LNCaP clone FGC (cell line): ENCODE data around the gene CALCB.

Source experiments
- DNase-seq: peaks from one replicate; pipeline ENCODE4 v3.0.0-alpha.2; 2011; ENCODE audit warnings: low read depth
- H3K4me3 ChIP-seq: 2 replicates; pipeline ENCODE4 v1.5.1; 2011; ENCODE audit warnings: mild to moderate bottlenecking, low read depth, low read length, control low read depth
- TF ChIP-seq, protein P1 (sequence below): IDR thresholded peaks from 2 replicates; pipeline ENCODE4 v1.5.1; 2012; ENCODE audit warnings: mild to moderate bottlenecking; ENCODE audit not compliant: control insufficient read depth, insufficient read depth; ENCODE audit errors: extremely low read depth

CALCB gene

GRCh38 chr11:15108592-15109130 lies 35.3 kb downstream of the CALCB start:
- H3K4me3 ChIP-seq, result no peak overlapping the region
- DNase-seq, result no peak
- TF ChIP-seq, protein P1, sequence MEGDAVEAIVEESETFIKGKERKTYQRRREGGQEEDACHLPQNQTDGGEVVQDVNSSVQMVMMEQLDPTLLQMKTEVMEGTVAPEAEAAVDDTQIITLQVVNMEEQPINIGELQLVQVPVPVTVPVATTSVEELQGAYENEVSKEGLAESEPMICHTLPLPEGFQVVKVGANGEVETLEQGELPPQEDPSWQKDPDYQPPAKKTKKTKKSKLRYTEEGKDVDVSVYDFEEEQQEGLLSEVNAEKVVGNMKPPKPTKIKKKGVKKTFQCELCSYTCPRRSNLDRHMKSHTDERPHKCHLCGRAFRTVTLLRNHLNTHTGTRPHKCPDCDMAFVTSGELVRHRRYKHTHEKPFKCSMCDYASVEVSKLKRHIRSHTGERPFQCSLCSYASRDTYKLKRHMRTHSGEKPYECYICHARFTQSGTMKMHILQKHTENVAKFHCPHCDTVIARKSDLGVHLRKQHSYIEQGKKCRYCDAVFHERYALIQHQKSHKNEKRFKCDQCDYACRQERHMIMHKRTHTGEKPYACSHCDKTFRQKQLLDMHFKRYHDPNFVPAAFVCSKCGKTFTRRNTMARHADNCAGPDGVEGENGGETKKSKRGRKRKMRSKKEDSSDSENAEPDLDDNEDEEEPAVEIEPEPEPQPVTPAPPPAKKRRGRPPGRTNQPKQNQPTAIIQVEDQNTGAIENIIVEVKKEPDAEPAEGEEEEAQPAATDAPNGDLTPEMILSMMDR, result no peak

- TF ChIP-seq, protein P1, result no peak
- no peak for DNase-seq
These were observed 36.2 kb downstream of the CALCB start for GRCh38 chr11:15109602-15110001.

GRCh38 chr11:15111215-15111614 lies 37.8 kb downstream of the CALCB start:
- TF ChIP-seq, protein P1, result no peak
- DNase-seq, result no peak
- H3K4me3 ChIP-seq, result no peak overlapping the region

More at GRCh38 chr11:15109602-15110001, 36.2 kb downstream of the CALCB start:
- no peak overlapping the region for H3K4me3 ChIP-seq

DNA sequence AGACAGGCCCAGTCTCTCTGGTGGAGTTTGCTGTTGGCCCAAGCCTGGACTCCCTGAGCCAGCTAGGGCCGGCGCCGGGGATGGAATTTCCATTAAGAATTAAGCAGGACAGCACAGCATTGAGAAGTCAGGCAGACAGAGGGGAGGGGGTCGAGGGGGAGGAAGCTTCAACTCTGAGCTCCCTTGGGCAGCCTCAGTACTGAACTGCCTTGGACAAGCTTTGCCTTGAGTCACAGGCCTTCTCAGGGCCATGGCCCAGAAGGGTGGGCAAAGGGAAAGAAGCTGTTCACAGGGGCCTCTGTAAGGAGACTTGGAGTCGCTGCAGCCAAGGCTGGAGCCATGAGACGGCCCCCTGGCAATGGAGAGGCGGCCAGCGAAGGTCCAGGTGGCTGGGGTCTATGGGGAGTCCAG lies 38.7 kb downstream of the CALCB start:
- no peak for DNase-seq
- no peak overlapping the region for H3K4me3 ChIP-seq

DNA sequence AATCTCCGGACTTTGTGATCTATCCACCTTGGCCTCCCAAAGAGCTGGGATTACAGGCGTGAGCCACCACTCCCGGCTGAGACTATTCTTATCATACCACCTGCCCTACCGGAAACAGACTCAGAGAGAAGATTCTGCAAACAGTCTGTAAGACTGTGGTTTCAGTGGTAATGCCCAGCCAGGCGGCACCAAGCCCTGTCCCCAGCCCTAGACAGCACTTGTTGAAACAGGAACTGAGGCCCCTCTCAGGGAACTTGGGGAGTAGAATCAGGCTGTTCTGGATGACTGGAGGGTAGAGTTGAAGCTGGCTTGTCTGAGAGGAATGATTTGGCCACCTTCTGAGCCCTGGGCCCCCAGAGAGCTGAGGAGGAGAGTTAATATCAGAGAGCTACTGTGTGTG lies 40.0 kb downstream of the CALCB start:
- no peak overlapping the region for H3K4me3 ChIP-seq
- DNase-seq, result no peak
- TF ChIP-seq, protein P1, result no peak

More for the DNA sequence above, 38.7 kb downstream of the CALCB start:
- TF ChIP-seq, protein P1, result no peak

- no peak for DNase-seq
- TF ChIP-seq, protein P1, result no peak
- no peak within 1 kb of the TSS for H3K4me3 ChIP-seq
These were observed 41.4 kb downstream of the CALCB start, which contains the start of gene INSC for GRCh38 chr11:15114501-15115475. Gene INSC (plus strand): TSS chr11:15114923. CDS start chr11:15149175, 34,252 bp downstream.
